Measurements from ENCODE around the gene SPACDR.

Gene SPACDR

GRCh38 chr7:100484673-100485045 is 20.6 kb upstream of the SPACDR start:
- no peak for DNase-seq (ENCODE audit: low read depth in 2 of 2)

DNA sequence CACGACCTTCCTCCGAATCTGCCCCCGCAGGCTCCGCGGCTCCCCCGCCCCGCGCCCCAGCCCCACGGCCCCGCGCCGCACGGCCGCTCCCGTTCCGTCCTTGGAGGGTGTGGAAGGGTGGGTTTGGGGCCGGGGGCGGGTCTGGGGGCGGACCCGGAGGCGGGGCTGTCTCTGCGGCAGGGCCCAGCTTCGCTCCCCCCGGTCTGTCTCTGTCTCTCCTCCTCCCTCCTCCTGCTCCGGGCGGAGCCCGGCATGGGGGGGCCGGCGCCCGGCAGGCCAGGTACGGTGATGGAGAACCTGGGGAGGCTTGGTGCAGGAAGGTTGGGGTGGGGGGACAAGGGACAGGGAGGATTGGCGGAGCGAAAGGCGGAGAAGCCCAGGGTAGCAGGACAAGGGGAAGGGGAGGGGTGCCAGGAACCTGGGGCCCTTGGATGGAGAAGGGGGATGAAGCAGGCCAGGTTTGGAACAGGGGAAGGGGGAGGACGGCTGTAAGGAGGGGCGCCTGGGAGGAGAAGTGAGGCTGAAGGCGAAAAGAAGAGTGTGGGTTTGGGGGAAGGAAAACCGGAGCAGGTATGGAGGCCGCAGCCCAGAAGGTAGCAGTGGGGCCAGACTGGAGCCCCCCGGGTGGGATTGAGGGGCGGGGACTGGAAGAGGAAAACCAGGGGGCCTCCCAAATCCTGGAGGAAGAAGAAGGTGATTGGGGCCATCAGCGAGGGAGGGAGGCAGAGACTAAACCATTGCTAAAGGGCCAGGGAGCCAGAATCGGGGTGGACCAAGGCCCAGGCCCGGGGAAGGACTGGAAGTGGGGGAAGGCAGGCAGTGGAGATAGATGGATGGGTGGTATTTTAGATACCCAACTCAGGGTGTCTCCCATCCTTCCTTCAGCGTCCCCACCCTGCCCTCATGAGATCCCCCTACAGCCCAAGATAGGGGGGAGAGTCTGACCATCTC is 19.9 kb upstream of the SPACDR start, which contains the start of gene NYAP1:
NYAP1 (plus strand) TSS at position 206 of the 951 bp plus-strand sequence. CDS start 1,385 bp downstream, outside the sequence.
- no peak for DNase-seq (ENCODE audit: low read depth in 2 of 2)

GRCh38 chr7:100483090-100483721 is 19.1 kb upstream of the SPACDR start:
- peak; percentile 58 to 66 for DNase-seq (ENCODE audit: low read depth in 2 of 2)

DNA sequence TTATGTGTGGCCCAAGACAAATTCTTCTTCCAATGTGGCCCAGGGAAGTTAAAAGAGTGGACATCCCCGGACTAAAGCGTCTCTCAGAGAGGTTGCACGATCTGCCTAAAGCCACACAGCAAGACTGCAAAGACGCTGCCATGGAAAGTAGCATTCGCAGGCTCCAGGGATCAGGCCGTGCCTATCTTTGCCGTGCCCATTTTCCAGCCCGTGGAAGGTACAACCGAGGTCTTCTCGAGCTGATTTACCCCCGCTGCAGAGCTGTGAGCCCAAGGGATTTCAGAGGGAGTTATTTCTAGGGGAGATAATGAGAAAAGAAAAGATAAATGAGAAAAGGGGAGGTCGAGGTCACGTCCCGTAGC is 18.6 kb upstream of the SPACDR start:
- no peak for DNase-seq (ENCODE audit: low read depth in 2 of 2)

DNA sequence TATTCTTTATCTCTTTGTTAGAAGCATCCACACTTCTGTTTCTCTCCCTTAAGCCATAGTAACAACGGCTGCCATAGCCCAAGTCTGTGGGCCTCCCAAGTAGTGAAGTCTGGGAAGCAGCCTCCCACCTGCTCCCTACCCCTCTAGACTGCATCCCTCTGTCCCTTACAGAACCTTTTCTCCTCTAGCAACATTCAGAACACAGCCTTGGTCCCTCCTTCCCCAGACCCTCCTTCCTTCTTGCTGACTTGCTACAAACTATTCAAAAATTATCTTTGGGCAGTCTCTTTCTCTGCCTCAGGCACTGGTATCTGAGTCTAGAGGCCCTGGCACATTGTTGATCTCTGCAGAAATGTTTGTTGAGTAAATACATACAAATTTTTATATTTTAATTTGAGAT is 17.4 kb upstream of the SPACDR start:
- no peak for DNase-seq (ENCODE audit: low read depth in 2 of 2)

DNA sequence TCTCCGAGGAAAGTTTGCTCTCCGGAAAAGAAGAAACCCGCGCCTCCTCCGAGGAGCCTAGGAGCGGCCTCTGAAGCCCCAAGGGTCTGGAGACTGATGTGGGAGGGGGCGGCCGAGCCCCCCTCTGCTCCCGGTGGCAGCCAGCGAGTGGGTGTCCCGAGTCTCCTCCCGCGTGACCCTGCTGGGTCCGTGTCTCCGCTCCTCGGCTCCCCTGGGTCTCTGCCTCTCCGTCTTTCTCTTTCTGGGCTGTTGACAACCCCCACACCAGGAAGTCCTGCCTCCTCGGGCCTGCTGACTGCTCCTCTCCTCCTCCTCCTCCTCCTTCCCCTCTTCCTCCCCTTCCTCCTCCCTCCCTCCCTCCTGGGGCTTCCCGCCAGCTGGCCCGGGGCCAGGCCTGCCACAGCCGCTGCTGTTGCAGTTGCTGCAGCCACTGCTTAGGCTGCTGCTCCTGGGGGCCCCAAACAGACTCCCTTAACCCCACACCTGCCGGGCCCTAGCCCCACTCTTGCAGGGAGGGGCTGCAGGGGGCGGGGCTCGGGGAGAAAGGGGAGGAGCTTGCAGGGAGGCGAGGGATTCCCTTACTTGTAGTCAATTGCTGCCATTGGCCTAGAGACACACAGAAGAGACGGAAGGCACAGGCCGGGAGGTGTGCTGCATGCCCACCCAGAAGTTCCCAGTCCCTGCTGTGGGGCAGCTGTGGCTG is 15.0 kb upstream of the SPACDR start, which contains the start of gene TSC22D4:
TSC22D4 (minus strand) TSS at position 257 of the 703 bp plus-strand sequence. CDS start 1,176 bp downstream, outside the sequence.
- DNase-seq (ENCODE audit: low read depth in 2 of 2), result peak; percentile 80 to 83

DNA sequence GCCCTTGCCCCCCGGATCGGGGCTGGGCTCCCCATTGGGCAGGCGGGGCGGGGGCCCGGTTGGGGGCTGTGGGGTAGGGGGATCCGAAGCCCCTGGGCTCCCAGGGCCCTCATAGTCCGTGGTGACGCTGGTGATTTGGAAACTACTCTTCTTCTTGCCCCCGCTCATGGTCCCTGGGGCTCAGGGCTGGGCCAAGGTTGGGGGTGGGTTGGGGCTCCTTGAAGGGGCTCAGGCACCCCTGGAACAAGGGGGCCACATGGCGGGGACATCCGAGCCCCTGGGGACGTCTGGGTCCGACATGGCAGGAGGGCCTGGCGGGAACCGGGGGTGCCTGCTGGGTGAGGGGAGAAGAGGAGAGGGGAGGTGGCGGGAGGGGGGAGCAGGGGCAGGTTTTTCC is 13.8 kb upstream of the SPACDR start:
- no peak for DNase-seq (ENCODE audit: low read depth in 2 of 2)

- no peak for DNase-seq (ENCODE audit: low read depth in 2 of 2)
These were observed 13.1 kb upstream of the SPACDR start for GRCh38 chr7:100476903-100477870.

GRCh38 chr7:100476101-100476780 is 12.2 kb upstream of the SPACDR start:
- no peak for DNase-seq (ENCODE audit: low read depth in 2 of 2)

DNA sequence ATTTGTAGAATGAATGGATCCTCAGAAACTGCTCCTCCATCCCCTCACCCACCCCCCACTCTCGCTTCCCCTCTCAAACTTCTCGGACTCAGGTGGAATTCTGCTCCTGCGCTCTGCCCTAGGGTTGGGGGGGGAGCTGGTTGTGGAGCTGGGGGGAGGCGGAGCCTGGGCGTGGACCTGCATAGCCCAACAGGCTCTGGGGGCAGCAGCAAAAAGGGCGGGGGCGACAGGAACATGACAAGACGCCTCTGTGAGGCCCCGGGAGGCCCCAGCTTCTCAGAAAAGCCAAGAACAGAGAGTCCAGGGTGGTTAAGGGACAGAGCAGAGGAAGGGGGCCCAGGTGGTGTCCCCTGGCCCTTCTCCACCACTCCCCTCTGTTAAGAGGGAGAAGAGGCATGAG is 11.5 kb upstream of the SPACDR start:
- no peak for DNase-seq (ENCODE audit: low read depth in 2 of 2)

- DNase-seq (ENCODE audit: low read depth in 2 of 2), result no peak
These were observed 8.9 kb upstream of the SPACDR start for GRCh38 chr7:100472854-100473499.

DNA sequence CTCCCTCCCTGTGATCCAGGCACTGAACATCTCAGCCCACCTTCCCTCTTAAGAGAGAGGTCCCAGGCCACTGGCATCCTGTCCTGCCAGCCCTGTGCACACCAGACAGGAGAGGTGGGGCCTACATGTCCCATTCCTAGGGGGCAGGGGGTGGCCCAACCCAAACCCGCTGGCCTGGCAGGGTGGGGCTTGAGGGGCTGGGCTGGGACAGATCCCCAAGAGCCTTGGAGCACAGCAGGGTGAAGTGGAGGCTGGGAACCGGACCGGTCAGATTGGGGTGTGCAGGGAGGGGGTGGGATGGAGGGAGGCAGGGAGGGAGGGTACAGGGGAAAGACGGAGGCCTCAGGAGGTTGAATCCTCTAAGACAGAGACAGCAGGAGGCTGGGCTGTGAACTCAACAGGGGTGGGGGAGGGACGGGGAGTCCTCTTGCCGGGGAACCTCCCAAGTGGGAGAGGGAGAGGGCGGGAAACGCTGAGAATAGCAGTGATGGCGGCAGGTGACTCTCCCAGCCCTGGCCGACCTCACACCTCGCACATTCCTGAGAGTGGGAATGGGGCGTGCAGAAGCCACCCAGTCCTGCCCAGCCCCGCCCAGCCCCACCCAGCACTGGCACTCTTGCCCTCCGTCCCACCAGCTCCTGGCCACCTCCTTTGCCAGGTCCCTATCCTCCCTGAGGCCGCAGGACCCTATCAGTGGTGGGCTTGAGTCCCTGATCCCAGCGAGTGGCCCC is 8.2 kb upstream of the SPACDR start:
- DNase-seq (ENCODE audit: low read depth in 2 of 2), result no peak

DNA sequence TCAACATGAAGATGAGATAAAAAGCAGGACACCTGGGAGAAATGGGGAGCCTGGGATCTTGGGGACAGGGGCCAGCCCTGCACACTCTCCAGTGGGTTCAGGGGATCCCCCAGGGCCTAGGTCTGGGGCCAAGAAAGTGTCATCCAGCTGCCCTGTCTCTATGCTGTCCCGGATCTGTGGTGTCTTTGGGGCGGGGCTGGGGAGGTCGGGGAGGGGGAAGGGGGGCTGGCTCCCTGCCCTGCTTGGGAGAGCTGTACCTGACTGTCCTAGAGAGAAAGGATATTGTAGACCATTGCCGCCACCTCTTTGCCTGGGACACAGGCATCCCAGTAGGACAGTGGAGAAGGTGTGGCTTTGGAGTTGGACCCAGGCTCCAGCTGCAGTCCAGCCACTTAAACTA is 7.0 kb upstream of the SPACDR start:
- no peak for DNase-seq (ENCODE audit: low read depth in 2 of 2)

DNA sequence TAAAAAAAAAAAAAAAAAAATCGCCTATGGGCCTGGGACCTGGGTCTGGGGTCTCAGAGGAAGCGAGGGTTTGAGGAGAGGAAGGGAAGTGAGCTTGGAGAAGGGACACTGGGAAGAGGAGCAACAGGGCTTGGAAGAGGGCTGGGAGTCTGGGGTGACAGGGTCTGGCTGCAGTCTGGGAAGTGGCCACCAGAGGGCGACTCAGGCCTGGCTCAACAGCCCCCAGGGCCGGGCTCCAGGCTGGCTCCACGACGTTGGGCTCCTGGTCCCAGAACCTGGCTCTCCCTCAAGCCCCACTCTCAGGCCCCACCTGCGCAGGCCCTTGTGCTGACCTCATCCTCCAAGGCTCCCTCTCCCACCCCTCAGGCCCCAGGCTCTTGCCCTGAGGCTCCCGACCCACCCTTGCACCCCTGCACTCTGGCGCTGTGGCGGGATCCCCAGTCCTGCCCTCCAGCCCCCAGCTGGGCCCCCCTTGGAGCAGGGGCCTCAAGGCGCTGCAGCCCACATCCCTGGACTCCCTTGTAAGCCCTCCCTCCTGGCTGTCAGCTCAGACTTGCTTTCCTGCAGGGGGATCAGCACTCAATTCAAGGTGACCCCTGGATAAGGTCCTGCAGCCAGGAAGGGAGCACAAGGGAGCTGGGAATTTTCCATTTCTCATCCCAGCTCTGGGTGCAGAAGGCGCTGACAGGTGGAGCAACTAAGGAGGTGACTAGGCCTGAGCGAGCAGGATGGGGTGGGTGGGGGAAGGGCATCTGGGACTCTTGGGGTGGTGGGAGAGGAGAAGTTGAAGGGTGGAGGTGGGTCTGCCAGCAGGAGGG is 5.4 kb upstream of the SPACDR start:
- DNase-seq (ENCODE audit: low read depth in 2 of 2), result peak; percentile 65 to 70

DNA sequence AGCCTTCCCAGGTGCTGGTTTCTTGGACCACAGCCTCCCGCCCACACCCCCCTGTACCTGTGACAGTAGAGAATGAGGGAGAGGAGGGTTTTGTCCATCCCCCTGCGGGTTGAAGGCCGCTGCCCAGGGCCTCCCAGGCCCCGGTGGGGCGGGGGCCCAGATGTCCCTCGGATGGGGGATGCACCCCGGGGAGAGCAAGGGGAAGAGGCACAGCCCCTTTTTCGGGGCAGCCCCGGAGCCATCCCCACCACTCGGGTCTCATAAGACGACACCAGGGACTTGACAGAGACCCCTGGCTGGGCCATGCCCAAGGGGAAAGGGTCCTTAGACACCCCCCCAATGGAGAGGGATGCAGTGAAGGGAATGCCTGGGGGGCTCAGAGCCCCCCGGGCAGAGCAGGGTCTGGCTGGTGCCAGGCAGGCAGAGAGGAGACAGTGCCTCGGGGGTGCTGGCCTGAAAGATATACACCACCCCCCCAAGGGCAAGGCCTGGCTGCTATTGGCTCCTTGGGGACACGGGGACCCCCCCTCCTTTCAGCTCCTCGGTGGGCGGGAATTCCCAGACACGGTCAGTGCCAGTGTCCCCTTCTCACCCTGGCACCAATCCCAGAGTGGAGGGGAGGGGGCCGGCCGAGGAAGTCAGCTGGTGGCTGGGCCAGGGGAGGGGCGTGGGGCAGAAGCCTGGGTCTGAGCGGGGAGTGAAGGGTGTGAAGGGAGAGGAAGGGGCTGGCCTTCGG is 3.7 kb upstream of the SPACDR start:
- DNase-seq (ENCODE audit: low read depth in 2 of 2), result no peak

- DNase-seq (ENCODE audit: low read depth in 2 of 2), result no peak
These were observed 2.9 kb upstream of the SPACDR start for GRCh38 chr7:100466653-100467605.

Measured in activated CD8-positive, alpha-beta memory T cell treated with anti-CD3 and anti-CD28 coated beads for 4 hours (primary cell).